ENCODE data around the gene ZNF785. TPM values are rescaled to one million over a fixed set of nuclear protein-coding genes. Genes with fewer than 3 reads are reported as not detected.

The ZNF785 gene
- total and polyA plus RNA-seq, 2 of the 13 experiments (the other 11 are each of a cell fraction or from before 2014, with no cell fraction given): 0.01 TPM; not detected in 1

- TF ChIP-seq, protein P1, sequence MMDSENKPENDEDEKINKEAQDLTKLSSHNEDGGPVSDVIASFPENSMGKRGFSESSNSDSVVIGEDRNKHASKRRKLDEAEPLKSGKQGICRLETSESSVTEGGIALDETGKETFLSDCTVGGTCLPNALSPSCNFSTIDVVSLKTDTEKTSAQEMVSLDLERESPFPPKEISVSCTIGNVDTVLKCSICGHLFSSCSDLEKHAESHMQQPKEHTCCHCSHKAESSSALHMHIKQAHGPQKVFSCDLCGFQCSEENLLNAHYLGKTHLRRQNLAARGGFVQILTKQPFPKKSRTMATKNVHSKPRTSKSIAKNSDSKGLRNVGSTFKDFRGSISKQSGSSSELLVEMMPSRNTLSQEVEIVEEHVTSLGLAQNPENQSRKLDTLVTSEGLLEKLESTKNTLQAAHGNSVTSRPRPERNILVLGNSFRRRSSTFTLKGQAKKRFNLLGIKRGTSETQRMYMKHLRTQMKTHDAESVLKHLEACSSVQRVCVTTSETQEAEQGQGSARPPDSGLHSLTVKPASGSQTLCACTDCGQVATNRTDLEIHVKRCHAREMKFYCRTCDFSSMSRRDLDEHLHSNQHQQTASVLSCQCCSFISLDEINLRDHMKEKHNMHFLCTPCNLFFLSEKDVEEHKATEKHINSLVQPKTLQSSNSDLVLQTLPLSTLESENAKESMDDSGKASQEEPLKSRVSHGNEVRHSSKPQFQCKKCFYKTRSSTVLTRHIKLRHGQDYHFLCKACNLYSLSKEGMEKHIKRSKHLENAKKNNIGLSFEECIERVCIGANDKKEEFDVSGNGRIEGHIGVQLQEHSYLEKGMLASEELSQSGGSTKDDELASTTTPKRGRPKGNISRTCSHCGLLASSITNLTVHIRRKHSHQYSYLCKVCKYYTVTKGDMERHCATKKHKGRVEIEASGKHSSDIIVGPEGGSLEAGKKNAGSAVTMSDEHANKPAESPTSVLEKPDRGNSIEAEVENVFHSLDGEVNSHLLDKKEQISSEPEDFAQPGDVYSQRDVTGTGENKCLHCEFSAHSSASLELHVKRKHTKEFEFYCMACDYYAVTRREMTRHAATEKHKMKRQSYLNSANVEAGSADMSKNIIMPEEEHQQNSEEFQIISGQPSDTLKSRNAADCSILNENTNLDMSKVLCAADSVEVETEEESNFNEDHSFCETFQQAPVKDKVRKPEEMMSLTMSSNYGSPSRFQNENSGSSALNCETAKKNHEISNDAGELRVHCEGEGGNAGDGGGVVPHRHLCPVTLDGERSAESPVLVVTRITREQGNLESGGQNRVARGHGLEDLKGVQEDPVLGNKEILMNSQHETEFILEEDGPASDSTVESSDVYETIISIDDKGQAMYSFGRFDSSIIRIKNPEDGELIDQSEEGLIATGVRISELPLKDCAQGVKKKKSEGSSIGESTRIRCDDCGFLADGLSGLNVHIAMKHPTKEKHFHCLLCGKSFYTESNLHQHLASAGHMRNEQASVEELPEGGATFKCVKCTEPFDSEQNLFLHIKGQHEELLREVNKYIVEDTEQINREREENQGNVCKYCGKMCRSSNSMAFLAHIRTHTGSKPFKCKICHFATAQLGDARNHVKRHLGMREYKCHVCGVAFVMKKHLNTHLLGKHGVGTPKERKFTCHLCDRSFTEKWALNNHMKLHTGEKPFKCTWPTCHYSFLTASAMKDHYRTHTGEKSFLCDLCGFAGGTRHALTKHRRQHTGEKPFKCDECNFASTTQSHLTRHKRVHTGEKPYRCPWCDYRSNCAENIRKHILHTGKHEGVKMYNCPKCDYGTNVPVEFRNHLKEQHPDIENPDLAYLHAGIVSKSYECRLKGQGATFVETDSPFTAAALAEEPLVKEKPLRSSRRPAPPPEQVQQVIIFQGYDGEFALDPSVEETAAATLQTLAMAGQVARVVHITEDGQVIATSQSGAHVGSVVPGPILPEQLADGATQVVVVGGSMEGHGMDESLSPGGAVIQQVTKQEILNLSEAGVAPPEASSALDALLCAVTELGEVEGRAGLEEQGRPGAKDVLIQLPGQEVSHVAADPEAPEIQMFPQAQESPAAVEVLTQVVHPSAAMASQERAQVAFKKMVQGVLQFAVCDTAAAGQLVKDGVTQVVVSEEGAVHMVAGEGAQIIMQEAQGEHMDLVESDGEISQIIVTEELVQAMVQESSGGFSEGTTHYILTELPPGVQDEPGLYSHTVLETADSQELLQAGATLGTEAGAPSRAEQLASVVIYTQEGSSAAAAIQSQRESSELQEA (CRISPR knock-in tag; IDR thresholded peaks at IDR 0.05; ENCODE audit: not compliant biosample characterization): no peak
- TF ChIP-seq TOPORS (CRISPR knock-in tag; IDR thresholded peaks at IDR 0.05): 0 out of 2 replicates have a peak, but pooled peaks have one; percentile 55
- TF ChIP-seq ZNF337 (CRISPR knock-in tag; IDR thresholded peaks at IDR 0.05; ENCODE audit: borderline replicate concordance, low read depth): no peak
- TF ChIP-seq ATF7 (IDR thresholded peaks at IDR 0.05): no peak
- peak; percentile 8; the same call in 1 of the 2 replicates for TF ChIP-seq ATF7 (CRISPR knock-in tag; IDR thresholded peaks at IDR 0.05)
- no peak; the same call in 1 of the 2 replicates for TF ChIP-seq ZNF567 (CRISPR knock-in tag; IDR thresholded peaks at IDR 0.05; ENCODE audit: borderline replicate concordance)
- 0 out of 2 replicates have a peak, but pooled peaks have one; percentile 28 for TF ChIP-seq MIXL1 (CRISPR knock-in tag; IDR thresholded peaks at IDR 0.05)
- no peak for TF ChIP-seq SRSF4 (IDR thresholded peaks at IDR 0.05; ENCODE audit: low read depth, low read length, poor library complexity, severe bottlenecking)
- no peak for TF ChIP-seq GABPA (IDR thresholded peaks at IDR 0.05; ENCODE audit: low read depth, low read length)
- peak; percentile 70 for TF ChIP-seq GABPA (CRISPR knock-in tag; IDR thresholded peaks at IDR 0.05; ENCODE audit: low read depth)
- TF ChIP-seq IRF1 (CRISPR knock-in tag; IDR thresholded peaks at IDR 0.05; ENCODE audit: low read depth): 0 out of 2 replicates have a peak, but pooled peaks have one; percentile 4
- TF ChIP-seq SP2 (CRISPR knock-in tag; IDR thresholded peaks at IDR 0.05): peak; percentile 50; the same call in 1 of the 2 replicates
- TF ChIP-seq, protein P2, sequence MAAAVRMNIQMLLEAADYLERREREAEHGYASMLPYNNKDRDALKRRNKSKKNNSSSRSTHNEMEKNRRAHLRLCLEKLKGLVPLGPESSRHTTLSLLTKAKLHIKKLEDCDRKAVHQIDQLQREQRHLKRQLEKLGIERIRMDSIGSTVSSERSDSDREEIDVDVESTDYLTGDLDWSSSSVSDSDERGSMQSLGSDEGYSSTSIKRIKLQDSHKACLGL (CRISPR knock-in tag; IDR thresholded peaks at IDR 0.05): peak; percentile 74; the same call in 1 of the 2 replicates
- peak; percentile 54 for TF ChIP-seq FOXA3 (CRISPR knock-in tag; IDR thresholded peaks at IDR 0.05)
- no peak; the same call in 1 of the 2 replicates for TF ChIP-seq CHCHD3 (CRISPR knock-in tag; IDR thresholded peaks at IDR 0.05)
- no peak; the same call in 1 of the 2 replicates for TF ChIP-seq ETV5 (CRISPR knock-in tag; IDR thresholded peaks at IDR 0.05; ENCODE audit: borderline replicate concordance)
- TF ChIP-seq DDIT3 (CRISPR knock-in tag; IDR thresholded peaks at IDR 0.05): no peak
Measured at GRCh38 chr16:30571445-30572322, 13.8 kb downstream of the ZNF785 start, which contains the start of gene ZNF688 (continued).
